Panc1 (cell line): ENCODE measurements around the gene SLC25A14. TPM values are rescaled to one million over a fixed set of nuclear protein-coding genes. Genes with fewer than 3 reads are reported as not detected.

Experiments used
- ATAC-seq: fragments of 200-7000 bp; cut with Tn5 transposase; 2 replicates; pipeline ENCODE4 v1.9.1; 2020; ENCODE audit warnings: mild to moderate bottlenecking, moderate library complexity
- BruUV-seq: library from RNA; stranded (reverse); fragments of 400-500 nt; replicated peaks from 2 replicates; lab custom pipeline; 2021; lab: Mats Ljungman, UMichigan
- CTCF ChIA-PET: fragments of 300-600 bp; sonication (Branson Sonifier 250); formaldehyde crosslinking; loops from one replicate; lab custom pipeline; 2022; ENCODE audit warnings: antibody characterized with exemption; lab: Charles Lee
- POLR2A ChIA-PET: fragments of 300-600 bp; sonication (Branson Sonifier 250); formaldehyde crosslinking; loops from one replicate; lab custom pipeline; 2022; ENCODE audit warnings: antibody characterized with exemption; lab: Charles Lee
- DNase-seq: peaks from one replicate; pipeline ENCODE4 v3.0.0-alpha.2; 2010; ENCODE audit warnings: low read depth, low spot score
- H3K27ac ChIP-seq: 2 replicates; pipeline ENCODE4 v1.5.1; 2011; ENCODE audit warnings: mild to moderate bottlenecking, low read length, inconsistent platforms
- H3K27me3 ChIP-seq: fragments of 200-500 bp; sonication (Bioruptor generic); 2 replicates; pipeline ENCODE4 v1.6.0; 2014; ENCODE audit warnings: low read length, inconsistent platforms; ENCODE audit not compliant: control insufficient read depth, insufficient read depth
- H3K36me3 ChIP-seq: fragments of 200-500 bp; sonication (Bioruptor generic); 2 replicates; pipeline ENCODE4 v1.5.1; 2014; ENCODE audit warnings: inconsistent platforms, mild to moderate bottlenecking, low read length, moderate library complexity; ENCODE audit not compliant: control insufficient read depth, insufficient read depth
- H3K4me1 ChIP-seq: 2 replicates; pipeline ENCODE4 v1.5.1; 2011; ENCODE audit warnings: inconsistent platforms, mild to moderate bottlenecking, low read length, moderate library complexity; ENCODE audit not compliant: control insufficient read depth, insufficient read depth
- H3K4me3 ChIP-seq, 2 experiments: 2 replicates each; pipeline ENCODE4 v1.5.1; 2011 to 2012; ENCODE audit warnings: low read depth in 2 of 2, low read length in 2 of 2, mild to moderate bottlenecking in 2 of 2, inconsistent platforms in 1 of 2, moderate library complexity in 1 of 2
- H3K9me3 ChIP-seq: fragments of 200-500 bp; sonication (Bioruptor generic); 2 replicates; pipeline ENCODE4 v1.5.1; 2014; ENCODE audit warnings: low read depth, mild to moderate bottlenecking, inconsistent platforms, low read length, moderate library complexity; ENCODE audit not compliant: control insufficient read depth, insufficient read depth
- CTCF ChIP-seq: fragments of 450-650 bp; IDR thresholded peaks from 2 replicates; pipeline ENCODE4 v1.5.1; 2017; ENCODE audit warnings: mild to moderate bottlenecking
- POLR2AphosphoS5 ChIP-seq: IDR thresholded peaks from 2 replicates; pipeline ENCODE4 v1.6.1; 2012; ENCODE audit warnings: mild to moderate bottlenecking, low read depth, low read length, moderate library complexity
- REST ChIP-seq, 2 experiments: IDR thresholded peaks; 2 replicates each; pipeline ENCODE4 v1.6.1; 2011 to 2012; ENCODE audit warnings: low read depth in 2 of 2, control low read depth in 1 of 2, low read length in 1 of 2, mild to moderate bottlenecking in 1 of 2, moderate library complexity in 1 of 2; ENCODE audit not compliant: insufficient read depth in 1 of 2
- SIN3A ChIP-seq: IDR thresholded peaks from 2 replicates; pipeline ENCODE4 v1.6.1; 2012; ENCODE audit warnings: low read depth, mild to moderate bottlenecking, low read length, moderate library complexity, borderline replicate concordance; ENCODE audit not compliant: insufficient read depth
- TCF7L2 ChIP-seq: IDR thresholded peaks from 2 replicates; pipeline ENCODE4 v1.6.1; 2011; ENCODE audit warnings: mild to moderate bottlenecking, low read depth, low read length, inconsistent platforms
- in situ Hi-C: cut with HindIII; loops from 2 replicates; pipeline ENCODE4 v1.10.0; 2016; ENCODE audit warnings: low sequenced_read_pairs, low pct_unique_long_range_greater_than_20kb
- intact Hi-C: fragments of 100-400 bp; cut with micrococcal nuclease; formaldehyde crosslinking; loops from one replicate; pipeline ENCODE4 v1.10.0; 2022; ENCODE audit not compliant: unreplicated experiment
- total RNA-seq: library from RNA; stranded (reverse); gene quantifications from one replicate; pipeline ENCODE4 v1.2.1, GENCODE V29; 2021; ENCODE audit not compliant: unreplicated experiment

Gene SLC25A14
- total RNA-seq, 1 experiment from 2014 or later: 25.0 TPM

DNA sequence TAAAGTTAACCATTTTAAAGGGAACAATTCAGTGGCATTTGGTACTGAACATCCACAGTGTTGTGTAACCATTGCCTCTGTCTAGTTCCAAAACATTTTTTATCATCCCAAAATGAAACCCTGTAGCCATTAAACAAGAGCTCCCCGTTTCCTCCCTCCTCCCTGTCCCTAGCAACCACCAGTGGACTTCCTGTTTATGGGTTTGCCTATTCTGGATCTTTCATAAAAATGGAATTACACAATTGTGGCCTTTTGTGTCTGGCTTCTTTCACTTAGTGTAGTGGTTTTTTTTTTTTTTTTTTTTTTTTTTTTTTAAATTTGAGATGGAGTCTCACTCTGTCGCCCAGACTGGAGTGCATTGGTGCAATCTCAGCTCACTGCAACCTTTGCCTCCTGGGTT is 73.7 kb downstream of the SLC25A14 start:
- H3K4me3 ChIP-seq: no peak overlapping the region
- intact Hi-C loops: no loop called here
- in situ Hi-C loops: no loop called here
- peaks cover 6% of the 10 kb centered on the region; the same call in 1 of the 2 replicates for H3K36me3 ChIP-seq
- BruUV-seq: no TSS peak
- no peak for DNase-seq
- H3K4me1 ChIP-seq: no peaks in the 10 kb centered on the region
- ChIA-PET POLR2A (no interaction called here), CTCF (no interaction called here)
- H3K9me3 ChIP-seq: no peaks in the 10 kb centered on the region
- no peak for ATAC-seq
- H3K27ac ChIP-seq: no peak overlapping the region
- no peak for TF ChIP-seq POLR2AphosphoS5
- no peak for TF ChIP-seq CTCF
- TF ChIP-seq TCF7L2: no peak
- no peak for TF ChIP-seq SIN3A
- no peak for TF ChIP-seq REST (IDR thresholded peaks at IDR 0.05; ENCODE audit: insufficient read depth in 1 of 2, low read depth in 2 of 2, low read length in 1 of 2)
- H3K27me3 ChIP-seq: no peaks in the 10 kb centered on the region

DNA sequence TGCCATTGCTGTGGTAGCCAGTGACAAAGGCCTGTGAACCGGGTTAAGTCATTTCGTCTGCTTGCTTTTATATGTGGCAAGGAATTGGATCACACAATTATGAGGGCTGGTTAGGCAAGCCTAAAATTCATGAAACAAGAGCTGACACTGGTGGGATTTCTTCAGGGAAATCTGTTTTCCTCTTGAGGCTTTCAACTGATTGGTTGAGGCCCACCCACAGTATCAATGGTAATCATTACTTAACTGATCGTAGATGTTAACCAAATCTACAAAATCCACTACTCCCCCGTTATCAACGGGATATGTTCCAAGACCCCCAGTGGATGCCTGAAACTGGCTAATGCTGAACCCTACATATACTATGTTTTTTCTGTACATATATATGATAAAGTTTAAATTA is 75.1 kb downstream of the SLC25A14 start:
- ATAC-seq (no peak), DNase-seq (no peak)
- TF ChIP-seq SIN3A (no peak), REST (IDR thresholded peaks at IDR 0.05; ENCODE audit: insufficient read depth in 1 of 2, low read depth in 2 of 2, low read length in 1 of 2) (no peak), CTCF (no peak), TCF7L2 (no peak), POLR2AphosphoS5 (no peak)
- Histone ChIP-seq H3K4me1 (no peaks in the 10 kb centered on the region), H3K27ac (no peak overlapping the region), H3K27me3 (no peaks in the 10 kb centered on the region), H3K4me3 (no peak overlapping the region), H3K9me3 (no peaks in the 10 kb centered on the region), H3K36me3 (peaks cover 3% of the 10 kb centered on the region; the same call in 1 of the 2 replicates)
- in situ Hi-C loops (no loop called here), intact Hi-C loops (no loop called here)
- no TSS peak for BruUV-seq
- ChIA-PET CTCF (no interaction called here), POLR2A (no interaction called here)
